GM13976 (cell line): ENCODE data around the gene IFIT1.
"Not testable (repeated sequence)": the region's sequence is repeated elsewhere in the genome, so short reads cannot be mapped to it uniquely, and the experiment has no call there.

Source experiments
- DNase-seq: peaks from one replicate; pipeline ENCODE4 v3.0.0; 2012; ENCODE audit warnings: low spot score
- CTCF ChIP-seq: IDR thresholded peaks from 2 replicates; pipeline ENCODE4 v1.5.1; 2012; ENCODE audit warnings: borderline replicate concordance, mild to moderate bottlenecking; ENCODE audit not compliant: insufficient read depth; ENCODE audit errors: extremely low read depth, missing control alignments, control extremely low read depth
- in situ Hi-C: fragments of 300-500 bp; cut with MboI; formaldehyde crosslinking; loops from one replicate; pipeline ENCODE4 v1.12.0; 2022; ENCODE audit warnings: low sequenced_read_pairs, mixed read lengths, inconsistent platforms; ENCODE audit not compliant: unreplicated experiment

IFIT1 gene

GRCh38 chr10:89347701-89348457 is 44.5 kb upstream of the IFIT1 start:
- no peak for TF ChIP-seq CTCF
- in situ Hi-C loops = no loop called here
- no peak for DNase-seq

GRCh38 chr10:89348481-89348880 is 43.9 kb upstream of the IFIT1 start:
- in situ Hi-C loops = no loop called here
- no peak for TF ChIP-seq CTCF
- no peak for DNase-seq

- no peak for DNase-seq
- no peak for TF ChIP-seq CTCF
- in situ Hi-C loops = no loop called here
Observed at GRCh38 chr10:89348975-89349374, 43.4 kb upstream of the IFIT1 start.

GRCh38 chr10:89350631-89351315 is 41.6 kb upstream of the IFIT1 start:
- DNase-seq, in situ Hi-C loops: not testable (repeated sequence)

GRCh38 chr10:89351412-89351779 is 41.0 kb upstream of the IFIT1 start:
- in situ Hi-C loops = no loop called here
- TF ChIP-seq CTCF = no peak
- DNase-seq = peak; percentile 54

GRCh38 chr10:89351780-89352597 is 40.4 kb upstream of the IFIT1 start:
- DNase-seq = no peak
- in situ Hi-C loops = no loop called here

More at GRCh38 chr10:89351780-89352597, 40.4 kb upstream of the IFIT1 start:
- no peak for TF ChIP-seq CTCF
